ENCODE results near the gene FYTTD1.

FYTTD1 gene

DNA sequence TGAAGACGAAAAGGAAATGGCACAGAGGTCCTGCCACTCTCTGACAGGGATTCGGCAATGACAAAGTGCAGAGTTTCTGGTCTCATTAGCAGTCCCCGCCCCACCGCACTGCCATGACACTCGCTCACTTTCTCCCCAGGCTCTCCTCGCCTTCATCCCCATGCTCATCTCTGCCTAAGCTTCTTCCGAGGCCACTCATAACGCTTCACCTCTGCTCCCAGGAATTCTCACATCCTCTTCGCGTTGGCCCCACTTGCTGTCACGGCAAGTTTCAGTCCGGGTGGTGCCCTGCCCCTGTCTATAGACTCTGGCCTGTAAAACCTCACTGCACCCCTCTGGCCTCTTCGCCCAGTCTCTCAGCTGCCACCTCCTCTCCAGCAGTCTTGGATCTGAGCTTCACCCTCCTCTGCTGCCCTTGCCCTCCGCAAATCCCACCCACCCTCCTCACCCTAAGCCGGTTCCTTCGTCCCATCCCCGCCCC, 13.6 kb upstream of the FYTTD1 start:
- DNase-seq: peak in 27 of 42 donors; percentile 12 to 57 (median 30)
- intact Hi-C loops (cut with DNase I): no loop called here

DNA sequence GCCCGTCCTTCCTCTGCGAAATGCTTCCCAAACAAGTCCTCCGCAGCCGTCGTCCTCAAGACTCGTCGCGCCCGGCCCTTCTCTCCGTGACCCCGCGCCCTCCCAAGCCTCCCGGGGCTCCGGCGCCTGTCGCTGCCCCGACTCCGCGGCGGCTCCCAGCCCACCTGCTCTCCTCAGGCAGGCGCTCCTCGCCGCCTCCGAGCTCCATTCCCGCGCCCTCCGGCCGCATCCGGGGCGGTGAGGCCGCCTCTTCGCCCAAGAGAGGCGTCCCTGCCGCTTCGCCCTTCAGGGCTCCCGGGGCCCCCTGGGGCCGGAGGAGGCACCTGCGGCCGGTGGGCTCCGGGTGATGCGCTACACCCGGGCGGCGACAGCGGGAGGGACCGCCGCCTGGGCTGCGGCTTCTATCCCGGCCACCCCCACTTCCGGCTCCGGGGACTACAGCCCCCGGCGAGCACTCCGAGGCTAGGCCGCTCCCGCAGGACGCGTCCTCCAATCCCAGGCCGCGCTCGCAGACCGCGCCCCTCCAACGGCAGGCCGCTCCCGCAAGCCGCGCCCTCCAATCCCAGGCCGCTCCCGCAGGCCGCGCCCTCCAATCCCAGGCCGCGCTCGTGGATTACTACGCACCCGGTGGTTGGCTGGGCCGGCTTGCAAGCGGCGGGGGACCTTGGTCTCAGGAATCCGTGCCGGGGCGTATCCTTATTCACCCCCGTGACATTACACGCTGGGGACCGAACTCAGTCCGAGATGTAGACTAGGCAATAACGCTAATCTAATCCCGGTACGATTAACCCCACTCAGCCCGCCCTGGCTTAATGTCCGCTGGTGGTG, 13.0 kb upstream of the FYTTD1 start, which contains the start of gene RUBCN:
TSS of gene RUBCN (minus strand) at position 414 of the 828 bp plus-strand sequence. CDS start at position 229, 185 bp downstream.
- intact Hi-C loops (cut with DNase I): loop anchor here (1.0 kb wide), 1 partner anchor 13 kb away; the partner anchor contains the start of gene FYTTD1
- peak; percentile 92 to 98 (median 97) for DNase-seq

DNA sequence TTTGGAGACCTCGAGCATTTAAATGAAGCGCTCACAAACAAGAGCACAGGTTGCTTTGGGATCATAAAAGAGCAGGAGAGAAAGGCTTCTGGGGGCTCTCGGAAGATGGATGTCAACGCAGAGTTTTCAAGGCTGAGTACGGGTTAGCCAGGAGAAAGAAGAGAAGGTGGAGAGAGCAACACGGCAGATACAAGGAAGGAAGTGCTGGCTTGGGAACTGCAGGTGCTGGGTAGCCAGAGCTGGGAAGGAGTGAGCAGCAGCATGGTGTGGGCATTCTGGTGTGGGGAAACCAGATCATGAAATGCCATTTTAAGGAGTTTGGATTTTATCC, 12.4 kb upstream of the FYTTD1 start:
- DNase-seq: peak in 1 of 42 donors; percentile 39
- intact Hi-C loops (cut with DNase I): loop anchor here (1.0 kb wide), 1 partner anchor 12 kb away; the partner anchor contains the start of gene FYTTD1

DNA sequence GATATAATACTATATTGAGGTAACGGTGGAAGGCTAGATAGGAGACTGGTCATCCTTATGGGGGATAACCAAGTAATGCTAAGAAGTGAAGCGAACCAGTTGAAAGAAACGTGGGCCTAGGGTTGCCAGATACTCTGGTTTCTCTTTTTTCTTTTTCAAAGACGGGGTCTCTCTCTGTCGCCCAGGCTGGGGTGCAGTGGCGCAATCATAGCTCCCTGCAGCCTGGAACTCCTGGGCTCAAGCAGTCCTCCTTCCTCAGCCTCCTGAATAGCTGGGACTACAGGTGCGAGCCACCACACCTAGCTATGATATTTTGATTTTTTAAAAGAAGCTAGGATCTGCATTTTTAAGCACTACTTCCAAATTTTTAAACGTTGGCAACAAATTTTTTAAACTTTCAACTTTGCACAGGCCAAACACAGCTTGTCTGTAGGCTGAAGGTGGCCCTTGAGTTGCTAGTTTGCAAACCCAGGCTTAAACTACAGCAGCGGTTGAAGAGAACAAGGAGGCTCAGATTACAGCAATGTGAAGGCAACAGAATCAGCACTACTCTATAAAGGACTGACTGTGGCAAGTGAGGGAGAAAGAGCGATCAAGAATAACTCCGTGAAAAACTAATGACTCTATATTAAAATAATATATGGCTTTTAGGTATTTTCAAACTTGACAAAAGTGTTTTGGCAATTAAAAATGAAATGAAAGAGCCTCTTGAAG, 11.8 kb upstream of the FYTTD1 start:
- intact Hi-C loops (cut with DNase I): loop anchor here (1.0 kb wide), 1 partner anchor 11 kb away; the partner anchor contains the start of gene FYTTD1
- no peak for DNase-seq

DNA sequence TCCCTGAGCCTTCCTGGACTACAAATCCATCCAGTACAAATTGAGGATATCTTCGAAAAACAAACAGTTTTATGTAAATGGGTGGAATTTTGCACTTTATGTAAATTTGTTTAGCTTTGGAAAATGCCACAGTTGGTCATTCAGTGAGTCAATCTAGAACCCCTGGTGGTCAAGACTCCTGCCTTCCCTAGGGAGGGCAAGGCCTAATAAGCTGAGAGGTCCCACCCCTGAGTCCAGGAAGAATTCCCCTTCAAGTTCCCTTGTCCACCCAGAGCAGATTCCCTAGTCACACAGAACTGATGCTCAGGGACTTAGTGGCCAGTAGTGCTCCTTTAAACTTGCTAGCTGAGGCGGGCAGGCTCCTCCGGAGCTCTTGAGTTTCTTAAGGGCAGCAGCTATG, 6.9 kb upstream of the FYTTD1 start:
- intact Hi-C loops (cut with DNase I): no loop called here

DNA sequence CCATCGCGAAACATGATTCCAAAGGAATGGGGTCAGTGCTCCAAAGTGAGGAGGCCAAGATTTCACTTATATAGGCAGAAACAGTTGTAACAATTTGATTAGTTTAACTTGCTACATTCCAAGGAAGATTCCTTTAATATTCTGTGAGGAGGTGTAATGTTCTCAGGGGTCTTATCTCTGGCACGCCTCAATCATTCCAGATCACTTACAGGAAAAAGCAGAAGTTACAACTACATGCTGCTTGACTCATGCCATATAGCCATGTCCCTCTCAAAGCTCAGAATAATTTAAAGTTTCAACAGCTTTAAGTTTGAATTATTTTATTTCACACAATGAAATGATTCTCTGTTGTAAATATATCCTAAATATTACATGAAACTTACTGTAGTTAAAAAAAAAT, 3.5 kb upstream of the FYTTD1 start:
- intact Hi-C loops (cut with DNase I): loop anchor here (5.0 kb wide), 1 partner anchor 46 kb away; the partner anchor contains the start of gene LRCH3
- DNase-seq: no peak

More for the DNA sequence above, 6.9 kb upstream of the FYTTD1 start:
- DNase-seq: no peak

DNA sequence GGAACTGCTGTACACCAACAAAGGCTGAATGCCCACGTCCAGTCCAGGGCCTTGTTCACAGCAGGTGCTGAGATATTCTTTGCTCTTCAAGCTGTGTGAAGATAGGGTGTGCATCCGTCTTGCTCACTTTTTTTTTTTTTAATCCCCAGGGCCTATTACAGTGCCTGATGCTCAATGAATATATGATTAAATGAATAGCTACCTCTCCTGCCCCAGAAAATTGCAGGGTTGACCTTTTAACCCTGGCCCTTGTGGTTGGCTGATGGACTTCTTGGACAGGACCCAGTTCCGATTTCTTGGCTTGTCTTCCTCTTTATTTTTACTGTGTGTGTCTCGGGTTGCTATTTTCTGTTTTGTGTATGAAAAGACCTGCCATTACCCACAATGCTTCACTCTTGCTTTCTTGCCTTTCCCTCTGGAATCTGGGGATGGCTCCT, 2.9 kb upstream of the FYTTD1 start:
- DNase-seq: peak in 1 of 42 donors; percentile 21
- intact Hi-C loops (cut with DNase I): loop anchor here (5.0 kb wide), 1 partner anchor 45 kb away; the partner anchor contains the start of gene LRCH3

DNA sequence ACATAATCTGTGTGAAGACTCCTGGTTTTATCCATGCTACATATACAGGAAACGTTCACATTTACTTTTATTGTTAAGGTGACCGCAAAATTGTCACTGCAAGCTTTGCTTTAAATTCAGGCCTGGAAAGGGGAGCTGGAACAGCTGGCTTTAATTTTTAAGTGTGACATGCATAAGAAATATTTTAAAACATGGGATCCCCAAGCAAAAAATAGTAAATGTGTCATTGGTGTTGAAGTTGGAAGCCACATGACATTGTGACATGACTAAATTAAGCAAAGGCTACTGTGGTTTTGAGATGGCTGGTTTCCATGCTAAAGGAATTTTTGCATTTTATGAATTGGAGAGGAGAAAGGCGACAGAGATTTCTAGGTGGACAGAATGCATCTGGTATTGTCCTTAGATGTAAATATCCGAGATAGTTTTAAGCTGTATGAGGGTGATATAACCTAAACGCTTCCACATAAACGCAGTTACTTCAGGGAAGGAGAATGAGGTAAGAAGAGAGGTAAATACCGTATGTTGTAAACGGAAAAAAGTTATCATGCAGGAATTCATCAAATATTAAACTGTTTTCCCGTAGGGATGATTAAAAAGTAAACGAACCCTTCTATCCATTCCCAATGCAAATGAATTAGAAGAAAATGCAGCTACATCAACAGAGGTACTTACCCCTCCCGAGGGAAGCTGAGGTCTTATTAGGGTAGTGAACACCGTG, 927 bp upstream of the FYTTD1 start:
- intact Hi-C loops (cut with DNase I): loop anchor here (1.0 to 5.0 kb wide), 2 partner anchors 11 to 44 kb away; partner anchors contain the start of gene LRCH3
- no peak for DNase-seq

DNA sequence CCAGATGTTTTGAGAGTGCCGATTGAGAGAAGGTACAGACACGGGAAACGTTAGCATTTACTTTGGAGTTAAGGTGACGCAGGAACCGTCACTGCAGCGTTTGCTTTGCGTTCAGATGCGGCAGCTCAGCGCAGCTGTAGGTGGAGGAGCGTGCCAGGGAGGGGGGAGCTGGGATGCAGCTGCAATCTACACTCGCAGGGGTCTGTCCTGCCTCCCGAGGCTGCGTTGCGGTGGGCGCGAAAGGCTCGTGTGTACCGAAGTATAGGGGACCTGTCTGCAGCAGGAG, 425 bp upstream of the FYTTD1 start:
- DNase-seq: peak in 13 of 42 donors; percentile 49 to 80 (median 72)
- intact Hi-C loops (cut with DNase I): loop anchor here (1.0 to 5.0 kb wide), 2 partner anchors 12 to 43 kb away; partner anchors contain the start of gene LRCH3

DNA sequence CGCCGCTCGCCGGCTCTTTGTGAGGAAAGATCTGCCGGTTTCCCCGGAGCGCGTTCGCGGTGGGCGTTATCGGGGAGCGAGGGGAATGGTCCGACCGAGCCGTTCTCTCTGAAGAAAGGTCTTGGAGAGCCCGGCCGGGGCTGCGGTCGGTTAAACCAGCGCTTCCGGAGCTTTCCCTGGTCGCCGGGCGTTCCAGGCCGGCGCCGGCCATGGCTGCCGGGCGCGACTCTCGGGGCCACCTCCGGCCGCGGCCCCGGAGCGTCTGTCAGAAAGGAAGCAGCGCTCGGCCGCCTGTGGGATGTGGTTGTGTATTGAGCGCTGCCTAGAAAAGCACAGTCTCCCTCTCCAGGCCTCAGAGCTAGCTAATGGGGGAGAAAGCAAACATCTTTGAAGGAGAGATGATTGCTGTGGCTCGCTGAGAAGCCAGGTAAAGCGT, 731 bp downstream of the FYTTD1 start:
- DNase-seq: peak; percentile 33 to 84 (median 62)
- intact Hi-C loops (cut with DNase I): no loop called here

DNA sequence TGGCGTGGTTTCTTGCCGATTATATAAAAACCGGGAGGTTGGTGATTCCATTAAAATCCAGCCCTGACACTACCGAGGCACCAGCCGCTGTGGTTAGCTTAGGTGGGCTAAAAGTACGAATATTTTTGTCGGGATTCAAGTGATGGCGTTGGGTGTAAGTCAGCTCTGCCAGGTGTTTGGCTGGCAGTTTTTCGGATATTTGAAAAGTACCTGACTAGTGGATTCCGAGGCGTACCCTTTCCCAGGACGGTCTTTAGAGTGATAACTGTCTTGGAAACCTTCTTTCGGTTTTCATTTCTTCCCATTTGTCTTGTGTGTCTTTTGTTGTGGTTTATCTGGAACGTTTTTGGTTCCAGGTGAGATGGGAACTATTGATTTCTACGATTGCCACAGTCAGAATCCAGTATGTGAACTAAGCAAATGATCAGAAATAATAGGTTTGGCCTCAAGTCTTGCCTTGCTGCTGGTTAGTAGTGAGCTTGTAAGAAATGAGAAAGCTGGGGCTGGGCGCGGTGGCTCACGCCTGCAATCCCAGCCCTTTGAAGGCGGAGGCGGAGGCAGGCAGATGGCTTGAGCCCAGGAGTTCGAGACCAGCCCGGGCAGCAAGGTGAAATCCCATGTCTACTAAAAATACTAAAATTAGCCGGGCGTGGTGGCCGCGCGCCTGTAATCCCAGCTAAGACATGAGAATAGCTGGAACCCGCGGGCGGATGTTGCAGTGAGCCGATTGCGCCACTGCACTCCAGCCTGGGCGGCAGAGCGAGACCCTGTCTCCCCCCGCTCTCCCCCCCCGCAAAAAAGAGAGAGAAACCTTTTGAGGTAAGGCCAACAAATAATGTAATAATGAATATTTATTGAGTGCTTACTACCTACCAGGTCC, 1.4 kb downstream of the FYTTD1 start:
- DNase-seq: peak in 39 of 42 donors; percentile 15 to 68 (median 36)
- intact Hi-C loops (cut with DNase I): no loop called here

DNA sequence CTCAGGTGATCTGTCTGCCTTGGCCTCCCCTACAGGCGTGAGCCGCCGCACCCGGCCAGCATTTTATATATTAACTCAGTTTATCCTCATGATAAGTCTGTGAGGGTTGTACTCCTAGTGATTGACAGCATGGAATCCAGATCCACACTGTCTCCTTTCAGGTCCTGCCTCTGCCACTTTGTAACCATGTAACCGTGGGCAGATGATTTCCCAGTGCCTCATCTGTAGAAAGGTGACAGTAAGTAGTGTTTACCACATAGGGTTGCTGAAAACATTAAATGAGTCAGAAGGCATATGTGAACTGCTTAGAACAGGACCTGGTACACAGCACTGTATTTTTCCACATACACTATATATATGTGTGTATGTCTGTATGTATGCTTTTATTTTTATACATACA, 2.4 kb downstream of the FYTTD1 start:
- intact Hi-C loops (cut with DNase I): no loop called here
- DNase-seq: no peak

DNA sequence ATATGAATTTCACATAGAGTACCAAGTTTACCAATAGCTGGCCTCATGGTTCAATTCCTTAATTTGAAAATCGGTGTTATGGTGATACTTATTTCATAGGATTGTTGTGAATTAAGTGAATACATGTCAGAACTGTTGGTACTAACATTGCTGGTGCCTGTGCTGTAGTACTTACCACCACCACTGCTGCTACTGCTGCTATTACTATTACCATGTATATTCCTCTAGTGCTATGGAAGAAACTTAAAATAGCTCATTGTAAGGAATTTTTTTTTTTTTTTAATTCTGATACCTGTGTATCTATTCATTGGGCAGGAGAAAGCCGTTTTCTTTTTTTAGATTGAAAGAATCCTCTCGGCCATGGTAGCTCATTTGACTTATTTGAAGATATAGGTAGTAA, 3.6 kb downstream of the FYTTD1 start:
- intact Hi-C loops (cut with DNase I): no loop called here
- DNase-seq: no peak

DNA sequence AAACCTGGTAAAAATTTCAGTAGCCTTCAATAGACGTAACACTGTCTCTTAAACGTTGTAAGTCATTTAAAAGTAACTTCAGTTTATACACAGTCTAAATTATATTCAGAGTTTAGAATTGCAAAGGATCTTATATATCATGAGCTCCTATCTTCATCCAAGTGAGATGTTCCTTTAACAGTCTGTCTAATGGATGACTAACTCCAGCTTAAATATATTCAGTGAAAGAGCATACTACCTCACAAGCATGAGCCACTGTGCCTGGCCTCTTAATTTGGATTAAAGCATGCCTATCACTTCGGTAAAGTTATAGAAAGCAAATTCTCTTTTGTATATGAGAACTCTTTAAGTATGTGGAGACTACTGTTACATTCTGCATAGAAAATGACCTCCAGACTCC, 7.0 kb downstream of the FYTTD1 start:
- DNase-seq: no peak
- intact Hi-C loops (cut with DNase I): no loop called here

DNA sequence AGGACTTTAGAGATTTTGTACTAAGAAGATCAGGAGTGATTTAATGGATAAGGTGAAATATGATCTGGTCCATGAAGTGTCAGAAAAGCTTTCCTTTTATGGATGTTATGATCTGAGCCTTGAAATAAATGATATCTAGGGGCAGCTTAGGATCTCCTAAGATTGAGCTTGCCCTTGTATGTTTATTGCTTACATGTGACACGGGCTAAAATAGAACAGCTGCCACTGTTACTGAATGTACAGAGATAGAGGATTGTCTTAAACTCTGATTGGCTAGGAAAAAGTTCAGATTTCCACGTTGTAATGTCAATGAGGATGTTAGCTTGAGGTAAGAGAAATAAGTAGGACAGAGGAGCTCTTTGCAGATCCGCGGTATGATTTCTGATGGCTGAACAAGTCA, 8.8 kb downstream of the FYTTD1 start:
- intact Hi-C loops (cut with DNase I): no loop called here

DNA sequence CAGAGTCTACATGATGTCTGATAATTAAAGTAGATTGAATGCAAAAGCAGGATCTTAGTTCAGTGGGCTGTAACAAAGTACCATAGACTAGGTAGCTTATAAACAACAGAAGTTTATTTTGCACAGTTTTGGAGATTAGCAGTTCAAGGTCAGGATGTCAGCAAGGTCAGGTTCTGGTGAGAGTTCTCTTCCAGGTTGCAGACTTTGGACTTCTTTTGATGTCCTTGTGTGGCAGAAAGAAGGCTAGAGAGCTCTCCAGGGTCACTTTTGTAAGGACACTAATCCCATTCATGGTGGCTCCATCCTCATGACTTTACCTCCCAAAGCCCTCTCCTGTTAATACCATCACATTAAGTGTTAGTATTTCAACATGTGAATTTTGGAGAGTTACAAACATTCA, 12.1 kb downstream of the FYTTD1 start:
- intact Hi-C loops (cut with DNase I): no loop called here
- DNase-seq: no peak

More for the DNA sequence above, 8.8 kb downstream of the FYTTD1 start:
- DNase-seq: no peak

DNA sequence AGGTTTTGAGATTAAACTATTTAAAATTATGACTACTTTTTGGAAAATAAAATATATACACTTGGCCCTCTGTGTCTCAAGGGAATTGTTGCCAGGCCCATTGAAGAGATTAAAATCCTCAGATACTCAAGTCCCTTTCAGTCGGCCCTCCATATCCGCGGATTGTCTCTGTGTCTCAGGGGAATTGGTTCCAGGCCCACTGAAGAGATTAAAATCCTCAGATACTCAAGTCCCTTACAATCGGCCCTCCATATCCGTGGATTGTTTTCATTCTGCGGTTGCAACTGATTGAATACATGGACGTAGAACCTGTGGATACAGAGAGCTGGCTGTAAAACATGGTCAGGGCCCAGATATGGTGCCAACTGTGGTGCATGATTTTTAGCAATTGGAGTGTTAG, 25.6 kb downstream of the FYTTD1 start:
- intact Hi-C loops (cut with DNase I): no loop called here
- DNase-seq: no peak

DNA sequence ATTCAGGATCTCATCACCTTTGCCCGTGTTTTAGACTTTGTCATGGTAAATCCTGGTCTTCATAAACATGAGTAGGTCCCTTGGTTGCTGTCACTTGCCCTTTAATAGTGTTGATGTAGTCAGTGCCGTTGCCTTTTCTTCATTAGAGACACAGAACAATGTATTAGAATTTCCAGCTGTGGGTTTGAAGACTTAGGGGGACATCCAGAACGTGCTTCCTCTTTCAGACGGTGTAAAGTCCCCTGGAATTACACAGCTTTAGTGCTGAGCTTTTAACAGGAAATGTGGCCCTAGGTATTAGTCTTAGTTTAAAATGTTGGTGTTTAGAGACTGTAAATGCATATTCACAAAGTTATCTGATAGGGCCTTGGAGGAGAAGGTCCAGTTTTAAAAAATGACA, 32.5 kb downstream of the FYTTD1 start:
- no peak for DNase-seq
- intact Hi-C loops (cut with DNase I): no loop called here

Measured in head of caudate nucleus (tissue), 42 donors.